Esophagus muscularis mucosa (tissue), 4 donors: ENCODE results near the gene GPX3. TPM values are rescaled to one million over a fixed set of nuclear protein-coding genes. Genes with fewer than 3 reads are reported as not detected.

Source experiments
- DNase-seq: peaks from one replicate; pipeline ENCODE4 v3.0.0-alpha.2; 2017; ENCODE audit errors: extremely low spot score
- H3K27ac ChIP-seq, 4 donors: fragments of 200-600 bp; sonication (generic); replicated peaks in 1 of 4; 1 replicate in 3 of 4; 2 replicates in 1 of 4; pipeline ENCODE4 v1.5.1; 2016 to 2019; ENCODE audit warnings: mild to moderate bottlenecking in 1 of 4
- H3K27me3 ChIP-seq, 4 donors: fragments of 200-600 bp; sonication (generic); one replicate each; pipeline versions ENCODE4 v1.5.1 to v1.6.0; 2016 to 2019
- H3K36me3 ChIP-seq, 4 donors: fragments of 200-600 bp; sonication (generic); one replicate each; pipeline ENCODE4 v1.5.1; 2016 to 2019
- H3K4me1 ChIP-seq, 4 donors: fragments of 200-600 bp; sonication (generic); one replicate each; pipeline ENCODE4 v1.5.1; 2016 to 2019
- H3K4me3 ChIP-seq, 4 donors: fragments of 200-600 bp; sonication (generic); 1 replicate in 2 of 4; 2 replicates in 2 of 4; pipeline ENCODE4 v1.5.1; 2016 to 2019; ENCODE audit warnings: mild to moderate bottlenecking in 4 of 4, moderate library complexity in 1 of 4
- H3K9me3 ChIP-seq, 4 donors: fragments of 200-600 bp; sonication (generic); 1 replicate in 3 of 4; 2 replicates in 1 of 4; pipeline ENCODE4 v1.5.1; 2016 to 2019
- EP300 ChIP-seq: sonication (generic); formaldehyde crosslinking; IDR thresholded peaks from one replicate; pipeline ENCODE4 v1.6.1; 2017; ENCODE audit warnings: antibody characterized with exemption
- POLR2A ChIP-seq: fragments of 450-650 bp; IDR thresholded peaks from one replicate; pipeline ENCODE4 v1.6.1; 2017; ENCODE audit warnings: antibody characterized with exemption, moderate library complexity, mild to moderate bottlenecking, low read depth
- POLR2AphosphoS5 ChIP-seq, 2 donors: sonication (generic); formaldehyde crosslinking; IDR thresholded peaks; one replicate each; pipeline ENCODE4 v1.6.1; 2017; ENCODE audit warnings: antibody characterized with exemption in 2 of 2
- WGBS: methylation state at CpG from one replicate; pipeline ENCODE4 v1.1.5; 2018; 5-methylcytosine and 5-hydroxymethylcytosine counted together
- intact Hi-C: fragments of 100-400 bp; cut with DNase I; formaldehyde crosslinking; loops from one replicate; pipeline ENCODE4 v1.15.1; 2023
- total RNA-seq, 4 donors: library from RNA; depleted of rRNA; stranded (reverse); fragments of >200 nt; gene quantifications; one replicate each; pipeline versions ENCODE4 v1.1.0 to v1.2.1, GENCODE V29; 2016
- TF ChIP-seq, protein P1 (sequence below), 3 experiments: fragments of 200-600 bp in 2 of 3; fragments of 450-650 bp in 1 of 3; sonication (generic) in 2 of 3; IDR thresholded peaks; one replicate each; pipeline ENCODE4 v1.5.1; 2017 to 2019; ENCODE audit warnings: antibody characterized with exemption in 3 of 3, mild to moderate bottlenecking in 2 of 3, moderate library complexity in 1 of 3

The GPX3 gene
- total RNA-seq, 4 donors from 2014 or later: 1,165 to 3,724 (median 1,939) TPM

DNA sequence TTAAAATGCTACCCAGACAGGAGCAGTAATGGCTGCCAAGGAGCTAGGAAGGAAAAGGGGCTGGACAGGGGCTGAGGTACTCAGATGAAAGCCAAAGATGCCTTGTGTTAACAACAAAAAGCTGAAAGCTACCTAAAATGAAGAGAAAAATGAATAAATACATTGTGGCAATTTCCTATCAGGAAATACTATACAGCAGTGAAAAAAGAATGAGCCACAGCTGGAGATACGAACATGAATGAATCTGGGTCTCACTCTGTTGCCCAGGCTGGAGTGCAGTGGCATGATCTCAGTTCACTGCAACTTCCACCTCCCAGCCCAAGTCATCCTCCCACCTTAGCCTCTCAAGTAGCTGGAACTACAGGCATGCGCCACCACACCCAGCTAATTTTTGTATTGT is 54.2 kb downstream of the GPX3 start:
- no peak overlapping the region for H3K27ac ChIP-seq
- no peaks in the 10 kb centered on the region for H3K9me3 ChIP-seq
- no peaks in the 10 kb centered on the region for H3K27me3 ChIP-seq
- no peak for TF ChIP-seq POLR2A
- no peak for TF ChIP-seq EP300
- TF ChIP-seq, protein P1, sequence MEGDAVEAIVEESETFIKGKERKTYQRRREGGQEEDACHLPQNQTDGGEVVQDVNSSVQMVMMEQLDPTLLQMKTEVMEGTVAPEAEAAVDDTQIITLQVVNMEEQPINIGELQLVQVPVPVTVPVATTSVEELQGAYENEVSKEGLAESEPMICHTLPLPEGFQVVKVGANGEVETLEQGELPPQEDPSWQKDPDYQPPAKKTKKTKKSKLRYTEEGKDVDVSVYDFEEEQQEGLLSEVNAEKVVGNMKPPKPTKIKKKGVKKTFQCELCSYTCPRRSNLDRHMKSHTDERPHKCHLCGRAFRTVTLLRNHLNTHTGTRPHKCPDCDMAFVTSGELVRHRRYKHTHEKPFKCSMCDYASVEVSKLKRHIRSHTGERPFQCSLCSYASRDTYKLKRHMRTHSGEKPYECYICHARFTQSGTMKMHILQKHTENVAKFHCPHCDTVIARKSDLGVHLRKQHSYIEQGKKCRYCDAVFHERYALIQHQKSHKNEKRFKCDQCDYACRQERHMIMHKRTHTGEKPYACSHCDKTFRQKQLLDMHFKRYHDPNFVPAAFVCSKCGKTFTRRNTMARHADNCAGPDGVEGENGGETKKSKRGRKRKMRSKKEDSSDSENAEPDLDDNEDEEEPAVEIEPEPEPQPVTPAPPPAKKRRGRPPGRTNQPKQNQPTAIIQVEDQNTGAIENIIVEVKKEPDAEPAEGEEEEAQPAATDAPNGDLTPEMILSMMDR (IDR thresholded peaks at IDR 0.05): no peak
- no peak for TF ChIP-seq POLR2AphosphoS5 (IDR thresholded peaks at IDR 0.05)
- 100% methylated on average over 2 of the region's 2 CpGs for WGBS
- H3K4me1 ChIP-seq: peaks cover 62 to 79% (median 71%) of the 10 kb centered on the region in 4 donors
- peaks cover 0 to 12% (median 0%) of the 10 kb centered on the region in 4 donors for H3K36me3 ChIP-seq
- intact Hi-C loops: no loop called here
- no peak for DNase-seq
- H3K4me3 ChIP-seq: no peak overlapping the region

DNA sequence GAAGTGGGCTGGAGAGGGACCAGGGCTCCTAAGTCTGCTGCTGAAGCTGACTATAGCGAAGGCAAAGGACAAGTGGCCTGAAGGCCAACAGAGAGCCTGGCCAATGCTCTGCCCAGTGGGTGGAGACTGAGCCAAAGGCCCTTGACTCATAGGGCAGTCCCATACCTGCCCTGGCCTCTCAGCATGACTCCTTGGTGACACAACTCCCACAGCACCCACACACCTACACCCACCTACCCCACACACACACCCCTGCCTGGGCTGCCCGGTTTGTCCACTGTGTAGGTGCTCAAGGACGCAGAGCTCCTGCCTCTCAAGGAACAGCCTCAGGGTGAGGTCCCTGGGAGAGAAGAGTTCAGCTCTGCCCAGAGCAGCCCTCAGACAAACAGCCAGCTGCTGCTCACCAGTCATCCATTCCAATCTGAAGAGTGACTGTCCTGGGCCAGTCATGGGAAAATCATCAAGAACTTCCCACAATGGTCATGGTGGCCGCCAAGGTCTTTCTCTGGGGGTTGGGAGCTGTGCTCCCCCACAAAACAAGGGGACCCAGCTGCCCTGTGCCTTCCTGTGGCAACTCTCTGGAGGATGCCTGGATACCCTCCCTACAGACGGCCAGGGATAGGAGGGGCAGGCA is 55.4 kb downstream of the GPX3 start:
- 89% methylated on average over 5 of the region's 5 CpGs for WGBS
- Histone ChIP-seq H3K27me3 (no peaks in the 10 kb centered on the region), H3K36me3 (peaks cover 0 to 12% (median 0%) of the 10 kb centered on the region in 4 donors), H3K4me1 (peaks cover 58 to 75% (median 66%) of the 10 kb centered on the region in 4 donors), H3K4me3 (no peak overlapping the region), H3K9me3 (no peaks in the 10 kb centered on the region), H3K27ac (no peak overlapping the region)
- intact Hi-C loops: no loop called here
- TF ChIP-seq POLR2AphosphoS5 (IDR thresholded peaks at IDR 0.05) (no peak), POLR2A (no peak), EP300 (no peak)
- DNase-seq: no peak

DNA sequence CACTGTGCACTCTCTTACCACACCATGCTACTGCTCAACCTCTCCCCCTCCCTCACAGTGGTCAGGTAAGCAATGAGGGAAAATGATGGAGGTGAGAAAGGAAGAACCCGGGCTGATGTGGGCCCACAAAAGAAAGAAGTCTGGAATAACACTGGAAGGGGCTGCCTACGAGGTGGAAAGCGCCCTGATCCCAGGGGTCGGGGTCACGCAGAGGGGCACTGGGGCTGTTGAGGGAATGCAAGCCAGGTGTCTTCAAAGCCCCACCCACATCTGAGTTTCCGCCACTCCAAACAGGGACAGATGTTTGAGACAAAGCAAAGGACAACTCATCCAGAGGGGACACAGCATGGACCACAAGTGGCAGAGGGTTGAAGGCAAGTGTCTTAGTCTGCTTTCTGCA is 56.2 kb downstream of the GPX3 start:
- Histone ChIP-seq H3K27me3 (no peaks in the 10 kb centered on the region), H3K27ac (no peak overlapping the region), H3K36me3 (peaks cover 0 to 7% (median 0%) of the 10 kb centered on the region in 4 donors), H3K9me3 (no peaks in the 10 kb centered on the region), H3K4me3 (no peak overlapping the region), H3K4me1 (peaks cover 54 to 69% (median 62%) of the 10 kb centered on the region in 4 donors)
- intact Hi-C loops: no loop called here
- 99% methylated on average over 6 of the region's 6 CpGs for WGBS
- TF ChIP-seq POLR2AphosphoS5 (IDR thresholded peaks at IDR 0.05) (no peak), EP300 (no peak), POLR2A (no peak)
- TF ChIP-seq, protein P1 (IDR thresholded peaks at IDR 0.05): no peak
- no peak for DNase-seq

DNA sequence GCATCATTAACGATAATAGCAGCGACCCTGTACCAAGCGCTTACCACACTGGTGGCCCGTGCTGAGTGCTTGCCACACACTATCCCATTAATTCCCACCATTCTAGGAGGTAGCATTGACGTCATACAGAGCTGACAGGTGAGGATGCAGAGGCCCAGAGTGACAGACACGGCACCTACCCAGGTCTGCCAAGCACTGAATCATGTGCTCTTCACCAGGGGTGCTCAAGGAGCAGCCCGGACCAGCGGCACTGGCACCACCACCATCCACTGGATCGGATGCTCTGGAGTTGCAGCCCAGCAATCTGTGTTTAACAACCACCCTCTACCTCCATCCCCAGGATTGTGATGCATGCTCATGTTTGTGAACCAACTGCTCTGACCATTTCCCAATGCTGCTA is 57.0 kb downstream of the GPX3 start:
- WGBS: 88% methylated on average over 9 of the region's 9 CpGs
- peaks cover 56 to 69% (median 62%) of the 10 kb centered on the region in 4 donors for H3K4me1 ChIP-seq
- no peaks in the 10 kb centered on the region for H3K9me3 ChIP-seq
- H3K27me3 ChIP-seq: no peaks in the 10 kb centered on the region
- TF ChIP-seq POLR2AphosphoS5 (IDR thresholded peaks at IDR 0.05) (no peak), EP300 (no peak), POLR2A (no peak)
- TF ChIP-seq, protein P1 (IDR thresholded peaks at IDR 0.05): no peak
- H3K4me3 ChIP-seq: no peak overlapping the region
- intact Hi-C loops: no loop called here
- no peak for DNase-seq
- H3K36me3 ChIP-seq: peaks cover 0 to 7% (median 0%) of the 10 kb centered on the region in 4 donors
- H3K27ac ChIP-seq: no peak overlapping the region

DNA sequence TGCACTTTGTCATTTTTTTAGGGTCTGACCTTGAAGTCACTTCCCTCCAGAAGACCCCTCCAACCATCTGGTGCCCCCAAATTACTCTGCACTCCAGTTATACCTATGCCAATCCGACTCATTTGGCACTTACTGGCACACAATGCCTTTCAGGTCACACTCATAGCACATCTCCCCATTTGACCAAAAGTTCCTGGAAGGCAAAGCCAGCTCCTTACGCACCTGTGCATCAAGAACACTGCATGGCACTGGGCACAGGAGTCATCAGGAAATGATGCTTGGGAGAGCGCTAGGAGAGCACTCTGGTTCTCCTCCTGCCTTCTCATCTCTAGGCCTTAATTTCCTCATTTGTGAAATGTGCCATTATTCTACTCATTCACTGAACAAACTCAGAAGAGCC is 57.6 kb downstream of the GPX3 start:
- intact Hi-C loops: no loop called here
- H3K36me3 ChIP-seq: peaks cover 0 to 7% (median 0%) of the 10 kb centered on the region in 4 donors
- no peak overlapping the region for H3K27ac ChIP-seq
- no peaks in the 10 kb centered on the region for H3K27me3 ChIP-seq
- H3K4me3 ChIP-seq: no peak overlapping the region
- TF ChIP-seq EP300 (no peak), POLR2AphosphoS5 (IDR thresholded peaks at IDR 0.05) (no peak), POLR2A (no peak)
- TF ChIP-seq, protein P1 (IDR thresholded peaks at IDR 0.05): no peak
- H3K9me3 ChIP-seq: no peaks in the 10 kb centered on the region
- DNase-seq: no peak
- 90% methylated on average over 3 of the region's 3 CpGs for WGBS
- peaks cover 56 to 69% (median 61%) of the 10 kb centered on the region in 4 donors for H3K4me1 ChIP-seq

Other genes starting within 250 kb of the GPX3 start
- gene SMIM3, start 241.8 kb upstream of the GPX3 start, total RNA-seq: 10 to 100 TPM; 39.9 to 48.4 (median 44.4) TPM
- not detected for gene IRGM, start 174.1 kb upstream of the GPX3 start, total RNA-seq
- 1 to 10 TPM; 1.7 to 3.1 (median 2.4) TPM for gene ZNF300, start 115.6 kb upstream of the GPX3 start, total RNA-seq
- 100 to 1,000 TPM in 3 of 4 donors, 10 to 100 TPM in 1; 91.4 to 136 (median 114) TPM for gene TNIP1, start 60.4 kb downstream of the GPX3 start, total RNA-seq
- gene ANXA6, start 137.2 kb downstream of the GPX3 start, total RNA-seq: 100 to 1,000 TPM; 232 to 442 (median 374) TPM
- 100 to 1,000 TPM; 217 to 341 (median 285) TPM for gene CCDC69, start 203.5 kb downstream of the GPX3 start, total RNA-seq
- gene GM2A, start 232.6 kb downstream of the GPX3 start, total RNA-seq: 10 to 100 TPM; 28.3 to 32.0 (median 30.1) TPM